Activated CD4-positive, alpha-beta T cell treated with anti-CD3 and anti-CD28 coated beads for 1 hour (primary cell): ENCODE results near the gene CTXN1.
"Not testable (repeated sequence)": the region's sequence is repeated elsewhere in the genome, so short reads cannot be mapped to it uniquely, and the experiment has no call there.

ENCODE experiments used
- DNase-seq: peaks from one replicate; pipeline ENCODE4 v3.0.0-alpha.2; 2020

The CTXN1 gene

GRCh38 chr19:7944177-7944761 is 18.3 kb upstream of the CTXN1 start:
- peak; percentile 74 for DNase-seq

- peak; percentile 97 for DNase-seq
These were observed 17.7 kb upstream of the CTXN1 start, which contains the start of gene TIMM44 for GRCh38 chr19:7943444-7944176. TIMM44 (minus strand) TSS chr19:7943666; CDS start chr19:7943651, 15 bp downstream.

GRCh38 chr19:7942981-7943443 is 17.1 kb upstream of the CTXN1 start:
- no peak for DNase-seq

DNA sequence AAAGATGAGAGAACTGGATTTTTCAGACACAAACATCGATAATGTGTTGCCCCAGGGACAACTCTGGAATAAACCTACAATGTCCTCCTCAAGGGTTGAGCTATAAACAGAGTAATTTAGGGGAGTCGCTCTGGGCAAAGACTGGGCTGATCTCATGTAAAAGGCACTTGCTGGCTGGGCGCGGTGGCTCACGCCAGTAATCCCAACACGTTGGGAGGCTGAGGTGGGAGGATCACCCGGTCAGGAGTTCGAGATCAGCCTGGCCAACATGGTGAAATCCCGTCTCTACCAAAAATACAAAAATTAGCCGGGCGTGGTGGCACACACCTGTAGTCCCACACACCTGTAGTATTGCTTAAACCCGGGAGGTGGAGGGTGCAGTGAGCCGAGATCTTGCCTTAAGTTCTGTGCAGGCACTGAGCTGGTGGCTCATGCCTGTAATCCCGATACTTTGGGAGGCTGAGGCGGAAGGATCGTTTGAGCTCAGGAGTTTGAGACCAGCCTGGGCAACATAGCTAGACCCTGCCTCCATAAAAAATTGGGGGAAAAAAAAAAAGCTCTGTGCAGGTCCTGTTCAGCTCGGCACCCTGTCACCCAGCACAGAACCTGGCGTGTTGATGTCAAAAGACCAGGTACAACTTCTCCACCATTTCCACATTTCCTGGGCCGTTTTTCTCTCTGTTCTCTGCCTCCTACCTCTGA is 16.1 kb upstream of the CTXN1 start:
- no peak for DNase-seq

- no peak for DNase-seq
These were observed 14.9 kb upstream of the CTXN1 start for GRCh38 chr19:7940841-7941240.

DNA sequence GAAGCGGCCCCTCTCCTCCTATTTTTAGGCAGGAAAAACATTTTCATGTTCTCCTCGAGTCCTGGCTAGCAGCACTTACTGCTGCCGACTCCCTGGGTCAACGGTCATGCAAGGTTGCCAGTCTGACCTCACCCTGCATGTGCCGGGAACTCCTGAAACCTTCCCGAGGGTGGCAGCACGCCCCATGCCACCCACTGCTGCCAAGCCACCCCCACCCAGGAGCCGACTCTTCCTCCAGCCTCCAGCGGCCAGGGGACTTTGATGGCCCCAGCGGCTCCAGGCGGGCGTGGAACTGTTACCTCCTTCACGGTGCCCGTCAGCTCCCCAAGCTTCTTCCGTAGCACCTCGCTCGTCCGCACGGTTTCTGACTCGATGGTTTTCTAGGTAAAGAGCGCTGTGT is 8.8 kb upstream of the CTXN1 start:
- no peak for DNase-seq

- DNase-seq: no peak
These were observed 8.1 kb upstream of the CTXN1 start for GRCh38 chr19:7933828-7934725.

DNA sequence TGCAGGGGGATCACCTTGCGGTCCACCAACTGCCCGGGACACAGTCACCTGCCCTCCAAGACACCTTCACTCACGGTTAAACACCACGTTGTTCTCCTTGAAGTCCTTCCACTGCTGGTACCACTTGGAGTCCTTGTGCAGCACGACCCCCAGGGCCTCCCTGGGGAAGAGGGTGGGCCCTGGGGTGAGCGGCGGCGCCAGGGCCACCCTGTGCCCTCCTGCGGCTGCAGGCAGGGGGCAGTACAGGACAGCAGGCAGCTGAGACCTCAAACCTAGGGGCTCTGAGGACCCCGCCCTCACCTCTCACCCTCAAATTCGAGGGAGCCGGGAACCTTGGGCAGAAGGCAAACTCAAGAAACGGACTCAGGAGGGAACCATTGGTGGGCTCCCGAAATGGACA is 7.5 kb upstream of the CTXN1 start:
- DNase-seq: no peak

- DNase-seq: no peak
These were observed 7.0 kb upstream of the CTXN1 start for GRCh38 chr19:7932930-7933300.

DNA sequence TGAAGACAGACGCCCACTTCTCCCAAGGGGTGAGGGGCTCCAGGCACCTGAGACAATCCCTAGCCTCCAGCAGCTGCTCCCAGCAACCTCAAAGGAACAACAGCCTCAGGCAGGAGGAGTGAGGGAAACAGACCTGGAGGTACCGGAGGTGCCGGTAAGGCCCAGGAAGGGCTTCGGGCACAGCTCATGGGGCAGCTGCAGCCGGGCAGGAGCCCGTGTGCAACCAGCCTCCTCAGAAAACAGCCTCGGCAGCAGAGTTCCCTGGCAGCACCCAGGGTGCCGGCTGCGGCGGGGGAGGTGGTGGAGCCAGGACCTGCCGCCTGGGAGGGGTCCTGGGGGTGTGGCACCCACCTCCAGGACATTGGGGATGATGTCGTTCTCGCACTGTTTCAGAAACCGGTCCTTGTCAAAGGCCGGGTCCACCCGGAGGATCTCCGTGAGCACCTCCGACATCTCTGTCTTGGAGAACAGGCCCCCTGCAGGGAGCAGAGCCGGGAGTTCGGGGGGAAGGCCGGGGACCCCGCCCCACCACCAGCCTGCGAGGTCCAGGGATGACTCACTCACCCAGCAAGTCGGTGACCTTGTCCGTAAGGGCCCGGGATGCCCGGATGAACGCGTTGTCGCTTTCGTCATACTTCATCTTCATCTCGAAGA is 6.5 kb upstream of the CTXN1 start:
- DNase-seq: no peak

- no peak for DNase-seq
These were observed 5.5 kb upstream of the CTXN1 start for GRCh38 chr19:7931221-7932061.

- no peak for DNase-seq
These were observed 4.8 kb upstream of the CTXN1 start for GRCh38 chr19:7930765-7931164.

DNA sequence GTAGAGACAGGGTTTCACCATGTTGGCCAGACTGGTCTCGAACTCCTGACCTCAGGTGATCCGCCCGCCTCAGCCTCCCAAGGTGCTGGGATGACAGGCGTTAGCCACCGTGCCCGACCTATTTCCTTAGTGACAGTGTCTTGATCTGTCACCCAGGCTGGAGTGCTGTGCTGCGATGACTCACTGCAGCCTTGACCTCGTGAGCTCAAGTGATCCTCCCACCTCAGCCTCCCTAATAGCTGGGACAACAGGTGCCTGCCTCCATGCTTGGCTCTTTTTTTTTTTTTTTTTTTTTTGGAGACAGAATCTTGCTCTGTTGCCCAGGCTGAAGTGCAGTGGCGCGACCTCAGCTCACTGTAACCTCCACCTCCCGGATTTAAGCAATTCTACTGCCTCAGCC is 4.1 kb upstream of the CTXN1 start:
- not testable (repeated sequence) for DNase-seq

DNA sequence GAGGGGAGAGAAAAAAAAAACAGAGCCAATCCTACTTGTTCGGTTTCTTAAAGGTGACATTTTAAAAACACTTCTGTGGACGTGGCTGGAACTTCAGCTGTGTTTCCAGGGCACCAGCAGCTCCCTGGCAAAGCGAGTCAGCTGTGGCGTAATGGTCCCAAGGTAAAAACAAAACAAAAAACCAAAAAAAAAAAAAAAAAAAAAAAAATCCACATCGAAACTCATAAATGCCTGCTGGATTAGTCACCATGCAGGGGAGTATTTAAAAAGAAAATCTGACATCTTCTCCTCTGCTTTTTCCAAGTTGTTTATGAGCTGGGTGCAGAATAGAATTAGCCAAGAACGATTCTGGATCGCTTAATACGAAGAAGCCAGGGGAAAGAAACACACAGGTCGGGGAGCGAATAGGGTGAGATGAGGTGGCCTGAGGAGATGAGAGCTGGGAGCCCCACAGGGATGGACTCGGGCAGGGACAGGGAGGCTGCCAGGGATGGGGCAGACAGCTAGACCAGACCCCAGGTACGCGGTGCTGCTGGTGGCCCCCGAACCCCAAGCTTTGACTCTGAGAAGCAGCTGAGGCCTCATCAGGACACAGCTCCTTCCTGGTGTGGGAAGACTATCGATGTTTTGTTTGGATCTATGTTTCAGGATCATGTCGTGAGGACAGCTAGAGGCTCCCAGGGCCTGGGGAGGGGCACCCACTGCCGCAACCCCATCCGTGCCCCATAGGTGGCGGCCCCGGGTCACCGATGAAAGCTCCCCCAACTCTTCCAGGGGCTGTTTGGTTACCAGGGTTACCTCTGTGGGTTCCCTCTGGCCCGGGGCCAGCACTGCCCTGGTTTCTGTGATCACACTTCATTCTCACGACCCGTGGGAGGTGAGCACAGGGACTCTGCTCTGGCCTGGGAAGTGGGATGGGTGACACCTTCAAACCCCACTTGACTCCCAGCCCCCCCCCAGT is 3.1 kb upstream of the CTXN1 start:
- DNase-seq: peak; percentile 58

DNA sequence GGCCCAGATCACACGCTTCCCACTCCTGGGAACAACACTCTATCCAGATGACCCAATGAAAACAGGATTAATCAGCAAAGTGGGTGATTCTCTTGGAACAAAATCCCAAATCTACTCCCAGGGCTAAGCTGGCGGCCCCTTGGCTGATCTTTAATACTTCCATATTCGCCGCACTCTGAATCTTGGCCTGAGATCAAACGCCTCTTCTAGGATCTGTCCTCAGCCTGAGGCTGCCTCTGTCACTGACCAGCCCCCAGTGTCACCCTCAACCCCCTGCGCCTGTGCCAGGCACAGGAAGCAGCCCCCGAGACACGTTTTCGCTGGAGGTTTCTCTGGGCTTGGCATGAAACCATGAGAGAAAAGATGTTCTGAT is 2.4 kb upstream of the CTXN1 start:
- no peak for DNase-seq

GRCh38 chr19:7927605-7928333 is 1.8 kb upstream of the CTXN1 start:
- no peak for DNase-seq

GRCh38 chr19:7926727-7927604 is 1.0 kb upstream of the CTXN1 start:
- DNase-seq: no peak

- DNase-seq: peak; percentile 64
These were observed 624 bp downstream of the CTXN1 start for GRCh38 chr19:7925171-7925851.
